ENCODE results near the gene SLC38A6.

The SLC38A6 gene

GRCh38 chr14:61033054-61033453 is 52.0 kb downstream of the SLC38A6 start:
- TF ChIP-seq ZFP3 (CRISPR knock-in tag; IDR thresholded peaks at IDR 0.05) (no peak), TSHZ2 (CRISPR knock-in tag; IDR thresholded peaks at IDR 0.05) (no peak)
- peak; percentile 60 for ATAC-seq

GRCh38 chr14:61033855-61034254 is 52.8 kb downstream of the SLC38A6 start:
- TF ChIP-seq CSDC2 (CRISPR knock-in tag; IDR thresholded peaks at IDR 0.05), result no peak
- TF ChIP-seq GLIS3 (CRISPR knock-in tag; IDR thresholded peaks at IDR 0.05), result no peak
- TF ChIP-seq ZFP30 (CRISPR knock-in tag; IDR thresholded peaks at IDR 0.05), result no peak
- TF ChIP-seq ZC3H10 (CRISPR knock-in tag; IDR thresholded peaks at IDR 0.05), result no peak
- TF ChIP-seq CSRNP3 (CRISPR knock-in tag; IDR thresholded peaks at IDR 0.05), result no peak
- no peak for TF ChIP-seq BACH2 (CRISPR knock-in tag; IDR thresholded peaks at IDR 0.05; ENCODE audit: borderline replicate concordance)
- TF ChIP-seq TOX (CRISPR knock-in tag; IDR thresholded peaks at IDR 0.05; ENCODE audit: borderline replicate concordance), result no peak
- no peak for TF ChIP-seq ZNF8 (CRISPR knock-in tag; IDR thresholded peaks at IDR 0.05)
- no peak for TF ChIP-seq ZNF565 (CRISPR knock-in tag; conservative IDR thresholded peaks at IDR 0.05; ENCODE audit: low read depth)
- no peak for TF ChIP-seq ZFP3 (CRISPR knock-in tag; IDR thresholded peaks at IDR 0.05)
- no peak for TF ChIP-seq OSR1 (CRISPR knock-in tag; IDR thresholded peaks at IDR 0.05)
- ATAC-seq, result peak; percentile 73

- no peak for ATAC-seq
- TF ChIP-seq ZFP30 (CRISPR knock-in tag; IDR thresholded peaks at IDR 0.05) (no peak), ZNF565 (CRISPR knock-in tag; conservative IDR thresholded peaks at IDR 0.05; ENCODE audit: low read depth) (no peak), ISL1 (CRISPR knock-in tag; IDR thresholded peaks at IDR 0.05) (no peak)
Measured at GRCh38 chr14:61034416-61035120, 53.5 kb downstream of the SLC38A6 start.

- TF ChIP-seq TSHZ2 (CRISPR knock-in tag; IDR thresholded peaks at IDR 0.05) (no peak), ESRRG (CRISPR knock-in tag; IDR thresholded peaks at IDR 0.05) (no peak)
- peak; percentile 83 for ATAC-seq
Measured at GRCh38 chr14:61037215-61037614, 56.2 kb downstream of the SLC38A6 start.

DNA sequence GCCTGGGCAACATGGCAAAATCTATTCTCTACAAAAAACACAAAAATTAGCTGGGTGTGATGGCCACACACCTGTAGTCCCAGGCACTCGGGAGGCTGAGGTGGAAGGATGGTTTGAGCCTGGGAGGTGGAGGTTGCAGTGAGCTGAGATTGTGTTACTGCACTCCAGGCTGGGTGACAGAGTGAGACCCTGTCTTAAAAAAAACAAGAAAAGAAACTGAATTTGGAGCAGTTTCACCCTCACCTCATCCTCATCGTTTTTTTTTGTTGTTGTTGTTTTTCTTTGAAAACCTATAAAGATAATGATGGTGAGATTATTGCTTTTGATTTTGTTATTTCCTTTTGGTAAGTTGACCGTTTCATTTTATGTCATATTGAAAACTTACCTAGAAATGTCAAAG is 60.7 kb downstream of the SLC38A6 start:
- TF ChIP-seq ESRRG (CRISPR knock-in tag; IDR thresholded peaks at IDR 0.05) (no peak), ZNF8 (CRISPR knock-in tag; IDR thresholded peaks at IDR 0.05) (no peak), BACH2 (CRISPR knock-in tag; IDR thresholded peaks at IDR 0.05; ENCODE audit: borderline replicate concordance) (no peak), TCF4 (CRISPR knock-in tag; IDR thresholded peaks at IDR 0.05; ENCODE audit: borderline replicate concordance) (no peak), ZFP3 (CRISPR knock-in tag; IDR thresholded peaks at IDR 0.05) (no peak), SNAI2 (CRISPR knock-in tag; IDR thresholded peaks at IDR 0.05) (no peak), PPARA (CRISPR knock-in tag; IDR thresholded peaks at IDR 0.05; ENCODE audit: borderline replicate concordance) (no peak), GLIS3 (CRISPR knock-in tag; IDR thresholded peaks at IDR 0.05) (no peak), TSHZ2 (CRISPR knock-in tag; IDR thresholded peaks at IDR 0.05) (no peak), CSDC2 (CRISPR knock-in tag; IDR thresholded peaks at IDR 0.05) (no peak), ISL1 (CRISPR knock-in tag; IDR thresholded peaks at IDR 0.05) (no peak), ZFP30 (CRISPR knock-in tag; IDR thresholded peaks at IDR 0.05) (no peak)
- TF ChIP-seq, protein P1, sequence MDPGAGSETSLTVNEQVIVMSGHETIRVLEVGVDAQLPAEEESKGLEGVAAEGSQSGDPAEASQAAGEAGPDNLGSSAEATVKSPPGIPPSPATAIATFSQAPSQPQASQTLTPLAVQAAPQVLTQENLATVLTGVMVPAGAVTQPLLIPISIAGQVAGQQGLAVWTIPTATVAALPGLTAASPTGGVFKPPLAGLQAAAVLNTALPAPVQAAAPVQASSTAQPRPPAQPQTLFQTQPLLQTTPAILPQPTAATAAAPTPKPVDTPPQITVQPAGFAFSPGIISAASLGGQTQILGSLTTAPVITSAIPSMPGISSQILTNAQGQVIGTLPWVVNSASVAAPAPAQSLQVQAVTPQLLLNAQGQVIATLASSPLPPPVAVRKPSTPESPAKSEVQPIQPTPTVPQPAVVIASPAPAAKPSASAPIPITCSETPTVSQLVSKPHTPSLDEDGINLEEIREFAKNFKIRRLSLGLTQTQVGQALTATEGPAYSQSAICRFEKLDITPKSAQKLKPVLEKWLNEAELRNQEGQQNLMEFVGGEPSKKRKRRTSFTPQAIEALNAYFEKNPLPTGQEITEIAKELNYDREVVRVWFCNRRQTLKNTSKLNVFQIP (CRISPR knock-in tag; IDR thresholded peaks at IDR 0.05; ENCODE audit: borderline replicate concordance, low read depth), result no peak
- no peak for ATAC-seq

Measured in SK-N-SH treated with all-trans-retinoic acid at 6 μM for 48 hours (cell line).